Skeletal muscle tissue (tissue), 4 donors: ENCODE results near the gene SCG3. TPM values are rescaled to one million over a fixed set of nuclear protein-coding genes. Genes with fewer than 3 reads are reported as not detected.
"Not testable (repeated sequence)": the region's sequence is repeated elsewhere in the genome, so short reads cannot be mapped to it uniquely, and the experiment has no call there.

Experiments
- H3K27ac ChIP-seq: one replicate; pipeline ENCODE4 v1.7.0; 2013; ENCODE audit warnings: mild to moderate bottlenecking, low read depth, low read length, inconsistent platforms
- H3K27me3 ChIP-seq, 3 donors: one replicate each; pipeline ENCODE4 v1.7.0; 2013; ENCODE audit warnings: low read length in 3 of 3; ENCODE audit not compliant: control insufficient read depth in 3 of 3, insufficient read depth in 3 of 3
- H3K36me3 ChIP-seq, 3 donors: one replicate each; pipeline ENCODE4 v1.7.0; 2013; ENCODE audit warnings: low read length in 3 of 3; ENCODE audit not compliant: control insufficient read depth in 3 of 3, insufficient read depth in 3 of 3
- H3K4me1 ChIP-seq, 3 donors: one replicate each; pipeline ENCODE4 v1.7.0; 2013; ENCODE audit warnings: low read length in 3 of 3, mild to moderate bottlenecking in 3 of 3; ENCODE audit not compliant: control insufficient read depth in 3 of 3, insufficient read depth in 3 of 3
- H3K4me3 ChIP-seq, 3 donors: one replicate each; pipeline ENCODE4 v1.7.0; 2013; ENCODE audit warnings: low read length in 3 of 3
- H3K9ac ChIP-seq, 3 donors: one replicate each; pipeline ENCODE4 v1.7.0; 2013; ENCODE audit warnings: low read length in 3 of 3, mild to moderate bottlenecking in 3 of 3, moderate library complexity in 2 of 3, low read depth in 1 of 3
- H3K9me3 ChIP-seq, 3 donors: one replicate each; pipeline ENCODE4 v1.7.0; 2013; ENCODE audit warnings: low read length in 3 of 3; ENCODE audit not compliant: control insufficient read depth in 3 of 3
- total RNA-seq: library from RNA; depleted of rRNA; stranded (reverse); fragments of >200 nt; gene quantifications from one replicate; pipeline ENCODE4 v1.2.3, GENCODE V29; 2014
- donor health status: Osteomylitis.

SCG3 gene
- total RNA-seq, 1 donor from 2014 or later: under 0.01 TPM

GRCh38 chr15:51655401-51656057 lies 25.8 kb upstream of the SCG3 start:
- not testable (repeated sequence) for H3K4me1 ChIP-seq, H3K36me3 ChIP-seq, H3K27me3 ChIP-seq, H3K4me3 ChIP-seq, H3K27ac ChIP-seq, H3K9ac ChIP-seq, H3K9me3 ChIP-seq

- Histone ChIP-seq H3K9ac (no peak overlapping the region), H3K36me3 (no peaks in the 10 kb centered on the region), H3K4me1 (no peaks in the 10 kb centered on the region), H3K27me3 (no peaks in the 10 kb centered on the region), H3K9me3 (no peaks in the 10 kb centered on the region), H3K27ac (no peak overlapping the region), H3K4me3 (no peak overlapping the region)
These were observed 22.6 kb upstream of the SCG3 start for GRCh38 chr15:51658664-51659063.

- no peak overlapping the region for H3K27ac ChIP-seq
- H3K27me3 ChIP-seq: no peaks in the 10 kb centered on the region
These were observed 20.2 kb upstream of the SCG3 start for GRCh38 chr15:51661072-51661471.

GRCh38 chr15:51667478-51667877 lies 13.8 kb upstream of the SCG3 start:
- Histone ChIP-seq H3K4me3 (no peak overlapping the region), H3K9me3 (no peaks in the 10 kb centered on the region), H3K36me3 (no peaks in the 10 kb centered on the region), H3K4me1 (no peaks in the 10 kb centered on the region), H3K9ac (no peak overlapping the region), H3K27me3 (peaks cover 0 to 3% (median 2%) of the 10 kb centered on the region in 3 donors), H3K27ac (no peak overlapping the region)

More at GRCh38 chr15:51661072-51661471, 20.2 kb upstream of the SCG3 start:
- no peaks in the 10 kb centered on the region for H3K4me1 ChIP-seq
- H3K4me3 ChIP-seq: no peak overlapping the region
- no peaks in the 10 kb centered on the region for H3K9me3 ChIP-seq
- H3K36me3 ChIP-seq: no peaks in the 10 kb centered on the region
- H3K9ac ChIP-seq: no peak overlapping the region

- H3K9me3 ChIP-seq: no peaks in the 10 kb centered on the region
- H3K27me3 ChIP-seq: peaks cover 0 to 3% (median 2%) of the 10 kb centered on the region in 3 donors
- H3K4me1 ChIP-seq: no peaks in the 10 kb centered on the region
- no peak overlapping the region for H3K4me3 ChIP-seq
- no peak overlapping the region for H3K9ac ChIP-seq
- H3K27ac ChIP-seq: no peak overlapping the region
- no peaks in the 10 kb centered on the region for H3K36me3 ChIP-seq
These were observed 12.9 kb upstream of the SCG3 start for GRCh38 chr15:51668446-51668845.

GRCh38 chr15:51669381-51669780 lies 11.9 kb upstream of the SCG3 start:
- Histone ChIP-seq H3K9ac (no peak overlapping the region), H3K4me3 (no peak overlapping the region), H3K9me3 (no peaks in the 10 kb centered on the region), H3K4me1 (no peaks in the 10 kb centered on the region), H3K27me3 (peaks cover 0 to 3% (median 2%) of the 10 kb centered on the region in 3 donors), H3K36me3 (no peaks in the 10 kb centered on the region), H3K27ac (no peak overlapping the region)

GRCh38 chr15:51672155-51672687 lies 9.1 kb upstream of the SCG3 start:
- H3K9ac ChIP-seq: no peak overlapping the region
- no peaks in the 10 kb centered on the region for H3K36me3 ChIP-seq
- no peaks in the 10 kb centered on the region for H3K9me3 ChIP-seq
- H3K4me1 ChIP-seq: no peaks in the 10 kb centered on the region
- no peak overlapping the region for H3K27ac ChIP-seq
- H3K27me3 ChIP-seq: peaks cover 0 to 3% (median 2%) of the 10 kb centered on the region in 3 donors
- H3K4me3 ChIP-seq: no peak overlapping the region

- no peak overlapping the region for H3K27ac ChIP-seq
- no peaks in the 10 kb centered on the region for H3K4me1 ChIP-seq
- peaks cover 0 to 3% (median 2%) of the 10 kb centered on the region in 3 donors for H3K27me3 ChIP-seq
- no peaks in the 10 kb centered on the region for H3K9me3 ChIP-seq
- no peak overlapping the region for H3K4me3 ChIP-seq
- H3K36me3 ChIP-seq: no peaks in the 10 kb centered on the region
- H3K9ac ChIP-seq: no peak overlapping the region
These were observed 8.1 kb upstream of the SCG3 start for GRCh38 chr15:51672913-51673857.

GRCh38 chr15:51675234-51675633 lies 6.1 kb upstream of the SCG3 start:
- Histone ChIP-seq H3K27ac (no peak overlapping the region), H3K4me3 (no peak overlapping the region), H3K36me3 (no peaks in the 10 kb centered on the region), H3K9ac (no peak overlapping the region), H3K4me1 (no peaks in the 10 kb centered on the region), H3K27me3 (no peaks in the 10 kb centered on the region), H3K9me3 (no peaks in the 10 kb centered on the region)

GRCh38 chr15:51677021-51677420 lies 4.3 kb upstream of the SCG3 start:
- peaks cover 0 to 2% (median 0%) of the 10 kb centered on the region in 3 donors for H3K4me1 ChIP-seq
- H3K36me3 ChIP-seq: no peaks in the 10 kb centered on the region
- H3K9me3 ChIP-seq: no peaks in the 10 kb centered on the region
- H3K27me3 ChIP-seq: peaks cover 0 to 5% (median 3%) of the 10 kb centered on the region in 3 donors
- no peak overlapping the region for H3K9ac ChIP-seq
- H3K27ac ChIP-seq: no peak overlapping the region
- no peak overlapping the region for H3K4me3 ChIP-seq
